WI38 (cell line): Measurements from ENCODE around the gene TXNL1.
"Not testable (repeated sequence)": the region's sequence is repeated elsewhere in the genome, so short reads cannot be mapped to it uniquely, and the experiment has no call there.

Source experiments
- H3K4me3 ChIP-seq: 2 replicates; pipeline ENCODE4 v1.5.1; 2011; ENCODE audit warnings: low read depth, mild to moderate bottlenecking, control low read depth, low read length
- CTCF ChIP-seq: IDR thresholded peaks from 2 replicates; pipeline ENCODE4 v1.5.1; 2012; ENCODE audit warnings: low read depth, mild to moderate bottlenecking, control low read depth, low read length

TXNL1 gene

GRCh38 chr18:56662502-56662901 is 24.1 kb upstream of the TXNL1 start:
- no peak for TF ChIP-seq CTCF
- H3K4me3 ChIP-seq = no peak overlapping the region

DNA sequence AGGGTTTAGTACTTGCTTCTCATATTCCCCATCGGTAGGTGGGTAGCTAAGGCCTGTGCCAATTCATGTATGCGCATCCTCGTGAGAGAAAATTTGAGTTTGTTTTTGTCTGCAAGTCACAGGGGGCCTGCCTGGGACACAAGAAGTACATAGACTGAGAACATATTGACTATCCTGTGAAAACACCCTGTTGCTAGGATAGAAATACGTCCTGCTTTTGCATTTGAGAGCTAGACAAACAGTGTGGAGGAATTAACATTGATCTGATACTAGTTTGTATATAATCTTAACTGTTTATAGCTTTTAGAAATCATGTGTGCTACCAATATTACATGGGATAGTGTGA is 23.6 kb upstream of the TXNL1 start:
- H3K4me3 ChIP-seq = no peak overlapping the region
- no peak for TF ChIP-seq CTCF

DNA sequence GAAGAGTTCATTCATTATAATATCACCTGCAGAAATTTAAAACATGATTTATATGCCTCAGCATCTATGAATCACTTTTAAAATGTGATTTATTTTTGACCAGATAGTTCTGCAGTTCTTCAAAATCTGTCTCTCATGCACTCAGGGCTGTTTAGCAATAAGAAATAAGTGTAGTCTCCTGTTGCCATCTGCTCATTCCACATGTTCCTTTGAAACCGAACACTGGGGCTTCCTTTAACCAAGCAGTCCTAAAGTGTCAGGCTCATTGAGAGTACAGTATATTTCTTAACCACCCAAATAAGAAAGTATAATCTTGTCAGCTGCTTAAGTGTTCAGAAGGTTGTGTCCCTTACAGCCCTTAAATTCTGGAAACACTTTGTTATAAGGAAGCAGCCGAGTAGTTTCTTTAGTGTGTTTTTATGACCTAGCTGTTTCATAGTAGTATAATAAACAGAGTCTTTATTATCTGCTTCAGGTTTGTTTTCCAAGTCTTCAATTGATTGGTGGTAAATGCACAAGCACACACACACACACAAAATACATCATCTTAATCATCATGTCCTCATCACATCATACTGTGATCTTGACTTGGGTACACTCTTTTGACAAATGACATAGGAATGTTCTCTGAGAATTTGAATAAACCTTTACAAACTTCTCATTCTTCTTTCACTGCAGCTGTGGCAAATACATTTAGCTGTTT is 23.1 kb upstream of the TXNL1 start:
- H3K4me3 ChIP-seq = no peak overlapping the region
- no peak for TF ChIP-seq CTCF

DNA sequence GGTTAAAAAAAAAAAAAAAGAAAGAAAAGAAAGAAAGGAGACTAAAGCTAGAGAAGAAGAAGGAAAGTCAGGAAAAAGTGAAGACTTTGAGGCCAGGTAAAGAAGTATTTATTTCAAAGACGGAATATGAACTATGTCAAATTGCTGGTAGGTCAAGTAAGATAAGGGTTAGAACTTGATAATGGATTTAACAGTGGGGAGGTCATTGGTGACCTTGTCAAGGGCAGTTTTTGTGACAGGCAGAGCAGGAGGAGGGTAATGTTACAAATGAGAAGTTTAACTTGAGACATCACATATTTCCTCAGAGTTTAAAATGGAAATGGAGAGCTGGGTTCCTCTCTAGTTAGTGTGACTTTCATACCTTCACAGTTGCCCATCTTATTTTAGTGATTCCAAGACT is 22.3 kb upstream of the TXNL1 start:
- H3K4me3 ChIP-seq = no peak overlapping the region
- no peak for TF ChIP-seq CTCF

- no peak for TF ChIP-seq CTCF
- no peak overlapping the region for H3K4me3 ChIP-seq
These were observed 20.7 kb upstream of the TXNL1 start for GRCh38 chr18:56659111-56659510.

DNA sequence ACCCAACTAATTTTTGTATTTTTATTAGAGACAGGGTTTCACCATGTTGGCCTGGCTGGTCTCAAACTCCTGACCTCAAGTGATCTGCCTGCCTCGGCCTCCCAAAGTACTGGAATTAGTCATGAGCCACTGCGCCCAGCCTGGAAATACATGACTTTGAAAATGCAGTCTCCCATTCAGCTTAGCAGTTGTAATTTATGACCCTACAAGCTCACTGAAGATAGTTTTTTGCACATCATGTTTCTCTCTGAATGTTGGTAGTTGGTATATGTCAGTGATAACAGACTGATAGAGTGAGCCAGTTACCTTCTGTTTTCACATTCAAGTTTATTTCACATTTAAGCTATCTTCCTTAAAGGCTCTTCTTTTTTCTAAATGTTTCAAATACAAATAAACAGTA is 19.9 kb upstream of the TXNL1 start:
- H3K4me3 ChIP-seq = no peak overlapping the region
- TF ChIP-seq CTCF = no peak

GRCh38 chr18:56654280-56654679 is 15.9 kb upstream of the TXNL1 start:
- H3K4me3 ChIP-seq = not testable (repeated sequence)

DNA sequence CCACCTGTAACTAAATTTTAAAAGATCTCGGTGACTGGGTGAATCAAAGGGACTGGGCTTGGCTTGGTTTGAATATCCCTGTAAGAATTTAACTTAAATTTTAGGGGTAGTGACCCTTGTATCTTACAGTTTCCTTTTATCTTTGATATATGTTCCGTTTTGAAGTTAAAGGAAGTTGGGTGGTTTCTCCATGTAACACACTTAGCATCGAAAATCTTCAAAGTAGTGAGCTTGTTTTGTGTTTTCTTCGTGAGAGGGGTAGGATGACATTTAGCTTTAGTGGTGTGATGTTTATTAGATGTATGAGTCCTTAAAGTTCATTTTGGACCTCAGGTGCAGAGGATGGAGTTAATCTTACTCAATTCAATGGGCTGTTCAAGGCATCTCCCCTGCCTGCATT is 14.4 kb upstream of the TXNL1 start:
- H3K4me3 ChIP-seq = no peak overlapping the region
- no peak for TF ChIP-seq CTCF
